ENCODE data around the gene WWOX. TPM values are rescaled to one million over a fixed set of nuclear protein-coding genes. Genes with fewer than 3 reads are reported as not detected.

The WWOX gene
- total RNA-seq, 1 donor from 2014 or later: 7.3 TPM

- Histone ChIP-seq H3K79me2 (ENCODE audit: insufficient read depth, low read length) (no peaks in the 10 kb centered on the region), H3K4me2 (ENCODE audit: low read length) (peak overlapping the region; percentile 83), H3K27ac (ENCODE audit: low read depth, low read length) (peak overlapping the region; percentile 41), H3K9ac (ENCODE audit: low read length) (peak overlapping the region; percentile 32), H3K4me1 (ENCODE audit: insufficient read depth, low read length) (peaks cover 11% of the 10 kb centered on the region), H3K27me3 (ENCODE audit: insufficient read depth, low read length) (peaks cover 10% of the 10 kb centered on the region), H3K9me3 (ENCODE audit: insufficient read depth, low read depth, low read length) (no peaks in the 10 kb centered on the region), H4K20me1 (ENCODE audit: insufficient read depth, low read length) (no peaks in the 10 kb centered on the region), H3K4me3 (ENCODE audit: insufficient read depth, low read depth, low read length) (peak overlapping the region; percentile 43), H3K36me3 (ENCODE audit: insufficient read depth, low read length) (no peaks in the 10 kb centered on the region), H2AFZ (ENCODE audit: low read depth, low read length) (peak overlapping the region; percentile 3)
- no peaks in the 10 kb centered on the region for H3K4me1 Mint-ChIP-seq (ENCODE audit: low read depth, unreplicated experiment)
- H3K36me3 Mint-ChIP-seq (ENCODE audit: low read depth, unreplicated experiment): no peaks in the 10 kb centered on the region
- no peak overlapping the region for H3K4me3 Mint-ChIP-seq (ENCODE audit: unreplicated experiment)
- DNase-seq (ENCODE audit: low read depth) (peak; percentile 45), FAIRE-seq (no peak)
- no peaks in the 10 kb centered on the region for H3K9me3 Mint-ChIP-seq (ENCODE audit: unreplicated experiment)
- TF ChIP-seq EZH2 (IDR thresholded peaks at IDR 0.05; ENCODE audit: insufficient read depth, low read length) (no peak), CTCF (IDR thresholded peaks at IDR 0.05; ENCODE audit: insufficient read depth, low read depth, low read length) (no peak)
- no peak overlapping the region for H3K27ac Mint-ChIP-seq (ENCODE audit: unreplicated experiment)
- H3K27me3 Mint-ChIP-seq (ENCODE audit: low read depth, unreplicated experiment): peaks cover 5% of the 10 kb centered on the region
These were observed 85.1 kb downstream of the WWOX start for GRCh38 chr16:78184238-78185183.

GRCh38 chr16:78189121-78189520, 89.7 kb downstream of the WWOX start:
- no peak overlapping the region for H3K4me3 Mint-ChIP-seq (ENCODE audit: unreplicated experiment)
- Histone ChIP-seq H3K9me3 (ENCODE audit: insufficient read depth, low read depth, low read length) (no peaks in the 10 kb centered on the region), H3K9ac (ENCODE audit: low read length) (no peak overlapping the region), H3K27ac (ENCODE audit: low read depth, low read length) (no peak overlapping the region), H4K20me1 (ENCODE audit: insufficient read depth, low read length) (no peaks in the 10 kb centered on the region), H3K4me1 (ENCODE audit: insufficient read depth, low read length) (peaks cover 10% of the 10 kb centered on the region), H3K4me3 (ENCODE audit: insufficient read depth, low read depth, low read length) (no peak overlapping the region), H3K27me3 (ENCODE audit: insufficient read depth, low read length) (no peaks in the 10 kb centered on the region), H3K36me3 (ENCODE audit: insufficient read depth, low read length) (no peaks in the 10 kb centered on the region), H2AFZ (ENCODE audit: low read depth, low read length) (no peak overlapping the region), H3K4me2 (ENCODE audit: low read length) (no peak overlapping the region), H3K79me2 (ENCODE audit: insufficient read depth, low read length) (no peaks in the 10 kb centered on the region)
- H3K27ac Mint-ChIP-seq (ENCODE audit: unreplicated experiment): no peak overlapping the region
- no peaks in the 10 kb centered on the region for H3K4me1 Mint-ChIP-seq (ENCODE audit: low read depth, unreplicated experiment)
- H3K27me3 Mint-ChIP-seq (ENCODE audit: low read depth, unreplicated experiment): no peaks in the 10 kb centered on the region
- peaks cover 5% of the 10 kb centered on the region for H3K9me3 Mint-ChIP-seq (ENCODE audit: unreplicated experiment)
- no peaks in the 10 kb centered on the region for H3K36me3 Mint-ChIP-seq (ENCODE audit: low read depth, unreplicated experiment)
- FAIRE-seq: no peak
- TF ChIP-seq CTCF (IDR thresholded peaks at IDR 0.05; ENCODE audit: insufficient read depth, low read depth, low read length): no peak
- TF ChIP-seq EZH2 (IDR thresholded peaks at IDR 0.05; ENCODE audit: insufficient read depth, low read length): no peak
- DNase-seq (ENCODE audit: low read depth): no peak
